Stimulated activated CD8-positive, alpha-beta memory T cell treated with anti-CD3 and anti-CD28 coated beads, Interleukin-2, amount 100 ng/mL, for 48 hours (primary cell): ENCODE data around the gene CTTNBP2NL.
A peak's percentile ranks its signal among the peaks of the same experiment; 100 is the strongest.

ENCODE experiments used
- DNase-seq, 2 donors: peaks; one replicate each; pipeline ENCODE4 v3.0.0-alpha.2; 2020; ENCODE audit warnings: low read depth in 2 of 2

CTTNBP2NL gene

DNA sequence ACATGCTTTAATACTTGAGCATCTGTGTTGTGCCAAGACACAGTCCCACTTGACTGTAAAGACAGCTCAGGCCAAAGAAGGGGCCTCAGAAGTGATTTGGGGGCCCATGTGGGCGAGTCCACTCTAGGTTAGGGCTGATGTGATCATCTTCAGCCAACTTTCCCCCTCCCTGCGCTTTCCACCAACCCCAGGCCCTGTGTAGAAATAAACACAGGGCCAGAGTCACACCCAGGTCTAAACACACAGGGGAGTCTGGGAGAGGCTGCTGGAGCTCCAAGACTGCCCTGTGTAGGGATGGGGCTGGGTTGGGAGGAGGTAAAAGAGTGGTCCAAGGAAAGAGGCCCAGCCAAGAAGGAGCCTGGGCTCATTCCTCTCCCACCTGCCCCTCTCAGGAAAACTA is 110.3 kb downstream of the CTTNBP2NL start:
- no peak for DNase-seq

DNA sequence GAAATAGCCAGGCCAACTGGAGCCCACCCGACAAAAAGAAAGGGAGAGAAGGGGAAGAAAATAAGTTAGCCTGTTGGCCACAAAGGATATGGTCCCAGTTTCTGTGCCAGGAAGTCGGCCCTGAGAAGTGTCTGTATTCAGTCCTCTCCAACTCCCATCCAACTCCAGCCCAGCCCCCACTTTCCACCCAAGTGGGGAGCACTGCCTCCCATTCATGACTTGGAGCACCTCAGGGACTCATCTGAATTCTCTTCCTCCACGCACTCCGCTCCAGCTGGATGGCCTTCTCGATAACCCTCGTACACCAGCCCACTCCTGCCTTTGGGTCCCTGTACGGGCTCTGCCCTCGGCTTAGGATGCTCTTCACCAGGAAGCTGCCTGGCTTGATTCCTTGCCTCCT is 110.7 kb downstream of the CTTNBP2NL start:
- DNase-seq: no peak

DNA sequence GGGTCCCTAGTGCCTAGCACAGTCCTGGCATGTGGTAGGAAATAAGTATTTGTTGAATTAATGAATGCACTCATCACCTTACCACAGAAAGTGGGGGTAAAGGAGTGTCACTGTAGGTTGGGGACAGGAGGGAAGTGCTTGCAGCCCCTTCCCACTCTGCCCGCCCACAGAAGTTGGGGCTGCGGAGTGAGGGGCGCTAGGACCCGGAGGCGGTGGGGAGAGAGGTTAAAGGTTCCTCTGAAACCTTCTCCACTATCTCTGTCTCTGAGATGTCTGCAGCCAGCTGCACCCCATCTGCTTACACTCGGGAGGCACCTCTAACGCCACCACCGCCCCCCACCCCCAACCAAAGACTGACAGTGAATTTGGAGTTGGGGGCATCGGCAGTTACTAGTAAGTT is 111.3 kb downstream of the CTTNBP2NL start:
- DNase-seq: no peak

DNA sequence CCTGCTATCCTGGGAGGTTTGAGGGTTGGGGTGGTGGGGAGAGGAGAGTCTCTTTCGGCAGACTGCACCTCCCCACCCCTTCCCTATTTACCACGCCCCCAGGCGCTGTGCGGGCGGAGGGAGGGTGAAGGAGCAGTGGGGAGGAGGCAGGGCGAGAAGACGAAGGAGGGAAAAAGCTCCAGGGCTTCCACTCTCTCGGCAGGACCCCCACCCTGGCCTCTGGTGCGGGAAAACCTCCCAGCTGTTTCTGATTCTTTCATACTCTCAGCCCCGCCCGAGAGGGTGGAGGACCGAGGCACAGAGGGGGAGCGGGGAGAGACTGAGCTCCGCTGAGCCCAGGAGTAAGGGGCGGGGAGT is 111.9 kb downstream of the CTTNBP2NL start:
- no peak for DNase-seq

DNA sequence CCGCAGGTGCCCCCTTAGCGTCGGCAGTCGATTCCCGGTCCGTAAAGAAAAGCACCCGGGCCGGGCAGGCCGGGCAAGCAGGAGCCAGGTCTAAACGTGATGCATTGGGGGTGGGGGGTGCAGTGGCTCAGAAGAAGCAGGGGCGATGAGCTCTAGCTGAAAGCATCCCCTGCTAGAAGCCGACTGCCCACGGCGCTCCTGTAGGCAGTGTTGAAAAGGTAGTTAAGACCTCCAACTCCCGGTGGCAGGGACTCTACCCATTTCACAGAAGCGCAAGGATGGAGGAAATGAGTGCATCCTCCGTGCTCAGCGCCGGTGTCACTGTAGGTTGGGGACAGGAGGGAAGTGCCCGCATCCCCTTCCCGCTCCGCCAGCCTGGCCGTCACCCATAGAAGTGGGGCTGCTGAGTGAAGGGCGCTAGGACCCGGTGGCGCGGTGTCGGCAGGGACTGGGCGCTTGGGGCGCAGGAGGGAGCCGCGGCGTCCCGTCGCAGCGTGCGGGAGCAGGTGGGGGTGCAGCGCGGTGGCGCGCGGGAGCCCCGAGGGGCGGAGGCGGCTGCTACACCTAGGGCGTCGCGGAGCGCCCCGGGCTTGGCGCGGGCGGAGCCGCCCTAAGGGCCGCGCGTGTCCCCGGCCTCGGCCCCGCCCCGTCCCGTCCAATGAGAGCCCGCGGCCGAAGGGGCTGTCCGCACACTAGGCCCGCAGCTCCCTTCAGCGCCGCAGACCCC is 112.4 kb downstream of the CTTNBP2NL start, which contains the start of gene WNT2B:
Gene WNT2B (plus strand): TSS at position 688 of the 727 bp plus-strand sequence. CDS start 298 bp downstream, outside the sequence.
- DNase-seq: peak in 1 of 2 donors; percentile 29

DNA sequence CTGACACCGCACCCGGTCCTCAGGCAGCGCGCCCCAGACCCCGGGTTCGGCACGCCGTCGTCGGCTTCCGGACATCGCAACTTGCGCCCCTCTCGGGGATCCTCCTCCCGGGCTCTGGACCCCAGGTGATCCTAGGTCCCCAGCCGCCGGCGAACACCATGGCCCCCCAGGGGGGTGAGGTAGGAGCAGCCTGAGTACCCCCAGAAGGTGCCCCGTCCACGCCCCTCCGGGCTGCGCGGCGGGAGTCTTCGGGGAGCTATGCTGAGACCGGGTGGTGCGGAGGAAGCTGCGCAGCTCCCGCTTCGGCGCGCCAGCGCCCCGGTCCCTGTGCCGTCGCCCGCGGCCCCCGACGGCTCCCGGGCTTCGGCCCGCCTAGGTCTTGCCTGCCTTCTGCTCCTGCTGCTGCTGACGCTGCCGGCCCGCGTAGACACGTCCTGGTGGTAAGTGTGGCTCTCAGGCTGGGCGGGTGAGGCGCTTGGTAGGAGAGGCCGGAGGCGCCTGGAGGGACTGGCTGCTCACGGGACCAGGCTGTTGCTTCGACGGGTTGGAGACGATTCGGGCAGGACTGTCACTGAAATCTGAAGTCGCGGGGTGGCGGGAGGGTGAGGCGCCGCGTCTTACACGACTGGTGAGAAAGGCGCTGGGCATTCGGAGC is 113.1 kb downstream of the CTTNBP2NL start:
- DNase-seq: no peak

DNA sequence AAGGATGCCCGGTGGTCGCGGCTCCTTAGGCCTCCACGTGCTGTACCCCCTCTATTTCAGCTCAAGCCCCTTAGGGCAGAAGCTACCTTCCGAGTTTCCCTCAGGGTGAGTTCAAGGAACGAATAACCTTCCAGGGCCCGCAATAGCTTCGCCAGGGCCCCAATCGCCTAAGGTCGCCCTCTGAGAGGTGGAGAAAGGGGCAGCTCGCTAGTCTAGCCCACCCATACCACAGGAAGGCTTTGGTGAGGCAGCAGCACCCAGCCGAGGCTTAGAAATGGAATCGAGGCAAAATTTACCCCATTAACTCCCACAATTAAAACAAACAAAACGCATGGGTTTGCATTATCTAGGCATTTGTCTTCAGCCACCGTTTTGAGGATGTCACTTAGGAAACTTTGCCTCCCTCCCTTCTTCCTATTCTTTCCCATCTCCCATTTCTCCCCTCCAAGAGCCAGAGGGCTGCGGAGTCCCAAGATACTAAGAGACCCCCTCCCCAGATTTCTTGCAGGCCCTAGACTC is 113.7 kb downstream of the CTTNBP2NL start:
- no peak for DNase-seq

DNA sequence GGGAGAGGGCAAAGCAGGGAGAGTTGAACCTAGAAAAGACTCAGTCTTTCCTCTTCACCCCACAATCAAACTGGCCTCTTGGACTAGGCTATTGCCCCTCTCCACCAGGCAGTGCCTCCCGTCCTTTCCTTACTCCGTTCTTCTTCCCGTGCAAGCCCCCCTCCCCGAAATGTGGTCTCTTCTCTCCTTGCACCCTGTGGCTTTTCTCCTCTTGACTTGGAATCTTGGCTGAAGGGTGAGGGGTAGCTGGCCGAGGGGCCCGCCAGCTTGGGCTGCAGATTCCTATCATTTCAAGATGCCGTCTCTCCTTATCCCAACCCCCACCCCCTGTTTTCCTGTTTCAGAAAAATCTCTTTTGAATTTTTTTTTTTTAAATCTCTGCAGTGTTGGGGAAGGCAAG is 114.3 kb downstream of the CTTNBP2NL start:
- DNase-seq: no peak
